ENCODE results near the gene DCAF8. TPM values are rescaled to one million over a fixed set of nuclear protein-coding genes. Genes with fewer than 3 reads are reported as not detected.

DCAF8 gene
- total and polyA plus RNA-seq, 2 experiments from 2014 or later: 151 to 210 TPM

DNA sequence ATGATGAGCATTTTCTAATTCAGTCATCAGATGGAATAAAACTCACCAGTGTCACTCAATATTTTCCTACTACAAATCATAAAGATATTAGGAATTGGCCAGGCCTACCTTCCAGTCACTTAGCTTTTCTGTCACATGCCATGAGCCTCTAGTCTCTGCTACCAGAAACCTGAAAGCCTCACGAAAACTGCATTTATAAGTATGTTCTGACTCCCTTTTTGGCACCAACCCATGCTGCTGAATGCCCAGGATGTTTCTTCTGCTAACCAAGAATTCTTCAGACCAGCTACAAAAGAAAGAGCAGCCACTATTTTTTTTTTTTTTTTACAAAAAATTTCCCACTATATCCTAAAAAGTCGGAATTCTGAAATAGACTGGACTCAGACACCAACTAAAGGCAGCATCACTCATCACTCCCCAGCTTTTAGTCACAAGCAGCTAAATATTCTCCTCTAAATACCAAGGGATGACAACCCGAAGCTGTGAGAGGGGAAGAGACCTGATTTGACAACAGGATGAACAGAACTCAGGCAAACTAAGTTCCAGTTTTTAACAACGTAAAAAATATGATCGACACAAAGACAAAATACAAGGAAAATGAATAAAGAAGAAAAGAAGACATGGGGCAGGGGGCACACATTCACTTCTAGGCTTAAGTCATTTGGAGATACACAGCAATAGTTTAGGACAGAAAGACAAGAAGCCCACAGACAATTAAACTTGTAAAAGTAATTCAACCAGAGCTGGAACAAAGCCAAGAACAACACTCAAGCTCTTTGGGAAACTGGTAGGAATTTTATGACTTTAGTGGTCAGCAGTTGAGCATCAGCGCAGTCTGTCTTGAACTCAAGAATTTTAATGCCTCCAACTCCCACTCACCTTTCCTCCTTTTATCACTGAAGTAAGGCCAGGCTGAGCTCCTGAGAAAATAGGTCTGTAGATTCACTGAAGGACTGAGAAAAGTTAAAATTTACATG lies 1.7 kb downstream of the DCAF8 start:
- no peaks in the 10 kb centered on the region for H3K9me3 ChIP-seq (ENCODE audit: low read depth)
- TF ChIP-seq, protein P1, sequence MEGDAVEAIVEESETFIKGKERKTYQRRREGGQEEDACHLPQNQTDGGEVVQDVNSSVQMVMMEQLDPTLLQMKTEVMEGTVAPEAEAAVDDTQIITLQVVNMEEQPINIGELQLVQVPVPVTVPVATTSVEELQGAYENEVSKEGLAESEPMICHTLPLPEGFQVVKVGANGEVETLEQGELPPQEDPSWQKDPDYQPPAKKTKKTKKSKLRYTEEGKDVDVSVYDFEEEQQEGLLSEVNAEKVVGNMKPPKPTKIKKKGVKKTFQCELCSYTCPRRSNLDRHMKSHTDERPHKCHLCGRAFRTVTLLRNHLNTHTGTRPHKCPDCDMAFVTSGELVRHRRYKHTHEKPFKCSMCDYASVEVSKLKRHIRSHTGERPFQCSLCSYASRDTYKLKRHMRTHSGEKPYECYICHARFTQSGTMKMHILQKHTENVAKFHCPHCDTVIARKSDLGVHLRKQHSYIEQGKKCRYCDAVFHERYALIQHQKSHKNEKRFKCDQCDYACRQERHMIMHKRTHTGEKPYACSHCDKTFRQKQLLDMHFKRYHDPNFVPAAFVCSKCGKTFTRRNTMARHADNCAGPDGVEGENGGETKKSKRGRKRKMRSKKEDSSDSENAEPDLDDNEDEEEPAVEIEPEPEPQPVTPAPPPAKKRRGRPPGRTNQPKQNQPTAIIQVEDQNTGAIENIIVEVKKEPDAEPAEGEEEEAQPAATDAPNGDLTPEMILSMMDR (IDR thresholded peaks at IDR 0.05; ENCODE audit: low read depth, low read length): no peak

DNA sequence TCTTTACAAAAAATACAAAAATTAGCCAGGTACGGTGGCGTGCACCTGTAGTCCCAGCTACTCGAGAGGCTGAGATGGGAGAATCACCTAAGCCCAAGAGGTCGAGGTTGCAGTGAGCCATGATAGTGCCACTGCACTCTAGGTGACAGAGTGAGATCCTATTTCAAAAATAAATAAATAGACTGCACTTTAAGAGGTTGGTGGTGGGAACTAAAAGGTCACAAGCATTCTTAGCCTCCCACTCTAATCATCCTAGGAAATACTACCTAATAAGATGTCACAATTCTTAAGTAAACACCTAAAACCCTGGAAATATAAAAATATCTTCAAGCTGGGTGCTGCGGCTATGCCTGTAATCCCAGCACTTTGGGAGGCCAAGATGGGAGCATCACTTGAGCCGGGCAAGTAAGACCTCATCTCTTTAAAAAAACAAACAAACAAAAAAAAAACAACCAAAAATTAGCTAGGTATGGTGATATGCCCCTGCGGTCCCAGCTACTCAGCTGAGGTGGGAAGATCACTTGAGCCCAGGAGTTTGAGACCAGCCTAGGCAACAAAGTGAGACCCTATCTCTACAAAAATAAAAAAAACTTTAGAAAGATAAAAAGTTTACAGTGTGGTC lies 4.1 kb downstream of the DCAF8 start:
- H3K4me3 ChIP-seq: no peak overlapping the region
- no peak for DNase-seq (ENCODE audit: low read depth in 1 of 2, low spot score in 1 of 2)
- H3K27me3 ChIP-seq: no peaks in the 10 kb centered on the region
- no peaks in the 10 kb centered on the region for H3K9me3 ChIP-seq (ENCODE audit: low read depth)
- no peak overlapping the region for H3K27ac ChIP-seq
- TF ChIP-seq, protein P1 (IDR thresholded peaks at IDR 0.05; ENCODE audit: low read depth, low read length): no peak
- peaks cover 32% of the 10 kb centered on the region for H3K4me1 ChIP-seq (ENCODE audit: low read depth)
- H3K36me3 ChIP-seq: no peaks in the 10 kb centered on the region

More for the DNA sequence above, 1.7 kb downstream of the DCAF8 start:
- Histone ChIP-seq H3K36me3 (no peaks in the 10 kb centered on the region), H3K4me1 (ENCODE audit: low read depth) (peaks cover 32% of the 10 kb centered on the region), H3K27me3 (no peaks in the 10 kb centered on the region), H3K27ac (peak overlapping the region; percentile 98), H3K4me3 (peak overlapping the region; percentile 81)
- peak; percentile 39 to 92 for DNase-seq (ENCODE audit: low read depth in 1 of 2, low spot score in 1 of 2)

DNA sequence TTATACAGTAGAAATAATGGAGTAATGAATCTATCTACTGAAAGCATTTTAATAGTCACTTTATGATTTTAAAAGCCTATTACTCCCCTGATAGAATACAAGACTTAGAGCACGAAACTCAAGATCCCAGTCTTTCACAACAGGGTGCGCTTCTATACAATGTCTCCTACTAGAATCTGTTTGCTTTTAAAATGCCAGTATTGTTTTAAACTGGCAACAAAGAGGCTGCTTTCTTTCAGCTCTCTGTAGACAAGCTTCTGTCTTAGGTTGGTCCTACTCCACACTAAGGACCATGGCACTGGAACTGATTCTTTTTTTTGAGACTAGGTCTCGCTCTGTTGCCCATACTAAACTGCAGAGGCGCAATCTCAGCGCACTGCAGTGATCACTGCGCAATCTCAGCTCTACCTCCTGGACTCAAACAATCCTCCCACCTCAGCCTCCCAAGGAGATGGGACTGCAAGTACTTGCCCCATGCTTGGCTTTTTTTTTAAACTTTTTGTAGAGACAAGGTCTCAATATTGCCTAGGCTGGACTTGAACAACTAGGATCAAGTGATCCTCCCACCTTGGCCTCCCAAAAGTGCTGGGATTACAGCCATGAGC lies 4.8 kb downstream of the DCAF8 start:
- no peak for DNase-seq (ENCODE audit: low read depth in 1 of 2, low spot score in 1 of 2)
- TF ChIP-seq, protein P1 (IDR thresholded peaks at IDR 0.05; ENCODE audit: low read depth, low read length): no peak
- Histone ChIP-seq H3K36me3 (no peaks in the 10 kb centered on the region), H3K27me3 (no peaks in the 10 kb centered on the region), H3K4me3 (no peak overlapping the region), H3K27ac (no peak overlapping the region), H3K9me3 (ENCODE audit: low read depth) (no peaks in the 10 kb centered on the region), H3K4me1 (ENCODE audit: low read depth) (peaks cover 33% of the 10 kb centered on the region)

DNA sequence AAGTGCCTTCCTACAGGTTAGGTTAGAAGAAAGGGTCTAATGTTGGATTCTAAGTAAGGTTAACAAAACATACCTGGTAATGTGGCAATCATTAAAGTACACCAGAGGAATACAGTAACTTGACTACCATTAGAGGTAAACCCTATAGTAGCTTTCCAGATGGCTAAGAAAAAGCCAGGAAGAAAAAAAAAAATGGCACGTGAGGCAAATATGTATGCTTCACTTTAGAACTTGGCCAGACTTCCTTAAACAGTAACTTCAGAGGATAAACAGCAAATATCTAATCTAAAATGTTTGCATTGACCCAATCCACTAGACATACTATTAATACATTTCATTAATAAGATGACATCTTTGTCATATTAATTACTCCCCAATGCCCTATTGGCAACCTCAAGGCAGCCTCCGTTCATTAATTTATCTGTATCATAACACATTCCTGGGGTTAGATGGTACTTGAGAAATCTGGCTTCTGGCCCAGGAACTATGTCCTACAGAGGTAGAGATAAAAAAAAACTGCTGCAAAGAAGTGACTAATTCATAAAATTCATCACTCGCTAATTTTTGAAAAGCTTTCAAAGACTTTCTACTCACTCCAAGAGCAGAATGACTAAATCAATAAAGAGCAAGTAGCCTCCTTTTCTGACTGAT lies 5.8 kb downstream of the DCAF8 start:
- H3K27me3 ChIP-seq: no peaks in the 10 kb centered on the region
- no peak overlapping the region for H3K4me3 ChIP-seq
- no peaks in the 10 kb centered on the region for H3K9me3 ChIP-seq (ENCODE audit: low read depth)
- no peaks in the 10 kb centered on the region for H3K36me3 ChIP-seq
- TF ChIP-seq, protein P1 (IDR thresholded peaks at IDR 0.05; ENCODE audit: low read depth, low read length): no peak
- peak overlapping the region; percentile 67 for H3K27ac ChIP-seq
- peak; percentile 41 to 91 for DNase-seq (ENCODE audit: low read depth in 1 of 2, low spot score in 1 of 2)
- H3K4me1 ChIP-seq (ENCODE audit: low read depth): peaks cover 38% of the 10 kb centered on the region

DNA sequence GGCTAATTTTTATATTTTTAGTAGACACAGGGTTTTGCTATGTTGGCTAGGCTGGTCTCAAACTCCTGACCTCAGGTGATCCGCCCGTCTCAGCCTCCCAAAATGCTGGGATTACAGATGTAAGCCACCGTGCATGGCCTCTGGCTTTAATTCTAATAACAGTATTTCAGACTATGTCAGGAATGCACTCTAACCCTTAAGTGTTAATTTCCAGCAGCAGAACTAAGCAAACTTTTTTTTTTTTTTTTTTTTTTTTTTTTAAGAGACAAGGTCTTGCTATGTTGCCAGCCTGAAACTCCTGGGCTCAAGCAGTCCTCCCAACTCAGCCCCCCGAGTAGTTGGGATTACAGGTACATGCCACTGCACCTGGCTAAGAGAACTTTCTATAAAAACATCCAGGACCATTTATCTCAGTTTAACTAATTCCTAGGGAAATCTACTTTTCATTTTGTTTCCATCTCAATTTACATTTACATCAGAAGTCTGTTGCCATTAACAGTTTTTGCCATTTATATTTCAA lies 6.5 kb downstream of the DCAF8 start:
- Histone ChIP-seq H3K9me3 (ENCODE audit: low read depth) (no peaks in the 10 kb centered on the region), H3K27ac (peak overlapping the region; percentile 67), H3K27me3 (no peaks in the 10 kb centered on the region), H3K36me3 (peaks cover 4% of the 10 kb centered on the region), H3K4me3 (no peak overlapping the region), H3K4me1 (ENCODE audit: low read depth) (peaks cover 33% of the 10 kb centered on the region)
- no peak for DNase-seq (ENCODE audit: low read depth in 1 of 2, low spot score in 1 of 2)
- TF ChIP-seq, protein P1 (IDR thresholded peaks at IDR 0.05; ENCODE audit: low read depth, low read length): no peak

All from cardiac muscle cell (in vitro differentiated cells and primary cell).